Measurements from ENCODE around the gene ANKRA2.

The ANKRA2 gene

DNA sequence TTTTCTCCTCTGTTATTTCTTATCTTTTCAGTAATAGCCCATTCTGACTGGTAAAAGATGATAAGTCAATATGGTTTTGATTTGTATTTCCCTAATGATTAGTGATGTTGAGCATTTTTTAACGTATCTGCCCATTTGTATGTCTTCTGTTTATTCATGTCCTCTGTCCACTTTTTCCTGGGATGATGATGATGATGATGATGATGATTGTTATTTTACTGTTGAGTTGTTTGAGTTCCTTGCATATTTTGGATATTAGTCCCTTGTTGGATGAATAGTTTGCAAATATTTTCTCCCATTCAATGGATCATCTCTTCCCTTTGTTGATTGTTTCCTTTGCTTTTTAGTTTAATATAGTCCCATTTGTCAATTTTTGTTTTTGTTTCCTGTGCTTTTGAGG lies 27.1 kb upstream of the ANKRA2 start:
- H3K27me3 ChIP-seq (replicated peaks; ENCODE audit: control insufficient read depth, insufficient read depth, low read length, poor library complexity, severe bottlenecking): no peaks in the 10 kb centered on the region
- H3K27ac ChIP-seq (ENCODE audit: insufficient read depth, low read length, poor library complexity, severe bottlenecking): no peak overlapping the region
- H3K4me1 ChIP-seq (ENCODE audit: control insufficient read depth, insufficient read depth, low read length, poor library complexity, severe bottlenecking): no peaks in the 10 kb centered on the region
- H3K36me3 ChIP-seq (ENCODE audit: control insufficient read depth, insufficient read depth, low read length): no peaks in the 10 kb centered on the region
- H3K4me3 ChIP-seq (ENCODE audit: insufficient read depth, low read depth, low read length, poor library complexity, severe bottlenecking): no peak overlapping the region
- H3K9me3 ChIP-seq (ENCODE audit: control insufficient read depth, low read length): no peaks in the 10 kb centered on the region
- no peak for DNase-seq

- no peak for DNase-seq
- H3K36me3 ChIP-seq (ENCODE audit: control insufficient read depth, insufficient read depth, low read length): no peaks in the 10 kb centered on the region
- H3K4me1 ChIP-seq (ENCODE audit: control insufficient read depth, insufficient read depth, low read length, poor library complexity, severe bottlenecking): no peaks in the 10 kb centered on the region
- H3K27me3 ChIP-seq (replicated peaks; ENCODE audit: control insufficient read depth, insufficient read depth, low read length, poor library complexity, severe bottlenecking): no peaks in the 10 kb centered on the region
- H3K9me3 ChIP-seq (ENCODE audit: control insufficient read depth, low read length): no peaks in the 10 kb centered on the region
- no peak overlapping the region for H3K27ac ChIP-seq (ENCODE audit: insufficient read depth, low read length, poor library complexity, severe bottlenecking)
- H3K4me3 ChIP-seq (ENCODE audit: insufficient read depth, low read depth, low read length, poor library complexity, severe bottlenecking): no peak overlapping the region
Measured at GRCh38 chr5:73591698-73592501, 26.5 kb upstream of the ANKRA2 start.

GRCh38 chr5:73591102-73591695 lies 25.8 kb upstream of the ANKRA2 start:
- H3K36me3 ChIP-seq (ENCODE audit: control insufficient read depth, insufficient read depth, low read length): no peaks in the 10 kb centered on the region
- peak in 1 of 3 donors; percentile 24 for DNase-seq
- H3K4me3 ChIP-seq (ENCODE audit: insufficient read depth, low read depth, low read length, poor library complexity, severe bottlenecking): no peak overlapping the region
- no peaks in the 10 kb centered on the region for H3K27me3 ChIP-seq (replicated peaks; ENCODE audit: control insufficient read depth, insufficient read depth, low read length, poor library complexity, severe bottlenecking)
- no peaks in the 10 kb centered on the region for H3K9me3 ChIP-seq (ENCODE audit: control insufficient read depth, low read length)
- no peak overlapping the region for H3K27ac ChIP-seq (ENCODE audit: insufficient read depth, low read length, poor library complexity, severe bottlenecking)
- H3K4me1 ChIP-seq (ENCODE audit: control insufficient read depth, insufficient read depth, low read length, poor library complexity, severe bottlenecking): no peaks in the 10 kb centered on the region

DNA sequence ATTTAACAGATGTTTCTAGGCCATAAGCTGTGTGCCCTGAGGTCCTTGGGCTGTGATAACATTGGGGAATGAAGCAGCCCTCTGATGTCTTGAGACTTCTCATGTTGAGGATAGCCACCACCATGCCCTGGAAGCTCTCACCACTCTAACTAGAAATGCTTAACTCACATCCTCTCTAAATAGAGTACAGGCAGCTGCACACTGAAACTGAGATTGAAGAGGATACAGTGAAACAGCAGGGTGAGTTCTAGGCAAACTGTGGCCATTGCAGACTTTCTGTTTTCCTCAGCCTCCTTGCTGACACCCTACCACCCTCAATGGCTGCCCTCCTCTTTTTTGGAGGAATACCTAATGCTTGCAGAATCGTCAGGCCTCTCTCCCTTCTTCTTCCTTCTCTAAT lies 22.5 kb upstream of the ANKRA2 start:
- Histone ChIP-seq H3K27me3 (replicated peaks; ENCODE audit: control insufficient read depth, insufficient read depth, low read length, poor library complexity, severe bottlenecking) (no peaks in the 10 kb centered on the region), H3K36me3 (ENCODE audit: control insufficient read depth, insufficient read depth, low read length) (no peaks in the 10 kb centered on the region), H3K4me3 (ENCODE audit: insufficient read depth, low read depth, low read length, poor library complexity, severe bottlenecking) (no peak overlapping the region), H3K9me3 (ENCODE audit: control insufficient read depth, low read length) (no peaks in the 10 kb centered on the region), H3K27ac (ENCODE audit: insufficient read depth, low read length, poor library complexity, severe bottlenecking) (no peak overlapping the region), H3K4me1 (ENCODE audit: control insufficient read depth, insufficient read depth, low read length, poor library complexity, severe bottlenecking) (no peaks in the 10 kb centered on the region)
- DNase-seq: no peak

DNA sequence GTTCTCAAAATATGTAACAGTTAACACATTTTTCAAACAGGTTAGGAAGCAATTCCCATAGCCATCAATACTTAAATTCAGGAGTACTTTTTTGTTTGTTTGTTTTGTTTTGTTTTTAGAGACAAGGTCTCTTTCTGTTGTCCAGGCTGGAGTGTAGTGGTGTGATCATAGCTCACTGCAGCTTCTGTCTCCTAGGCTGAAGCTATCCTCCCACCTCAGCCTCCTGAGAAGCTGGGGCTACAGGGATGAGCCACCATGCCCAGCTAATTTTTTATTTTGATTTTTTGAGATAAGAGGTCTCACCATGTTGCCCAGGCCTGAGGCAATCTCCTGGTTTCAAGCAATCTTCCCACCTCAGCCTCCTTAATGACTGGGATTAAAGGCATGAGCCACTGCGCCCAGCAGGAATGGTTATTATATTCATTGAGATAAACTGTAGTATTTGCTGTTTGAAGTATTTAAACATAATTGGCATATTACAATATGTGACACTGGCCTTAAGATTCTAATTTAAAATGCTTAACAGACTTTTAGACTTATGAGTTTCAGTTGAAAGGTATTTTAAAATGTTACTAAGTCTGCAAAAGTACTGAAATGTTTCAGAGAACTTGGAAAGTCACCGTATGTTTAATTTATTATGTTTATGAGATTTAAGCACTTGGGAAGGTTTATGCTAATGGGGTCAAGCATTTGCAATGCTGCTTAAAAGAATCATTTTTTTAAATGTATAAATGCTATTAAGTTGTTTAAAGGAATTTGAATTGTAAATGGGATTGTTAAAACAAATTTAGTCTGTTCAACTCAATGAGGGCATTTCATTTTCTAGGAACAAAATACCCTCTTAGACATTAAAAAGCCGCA lies 17.1 kb upstream of the ANKRA2 start:
- DNase-seq: no peak
- Histone ChIP-seq H3K27ac (ENCODE audit: insufficient read depth, low read length, poor library complexity, severe bottlenecking) (no peak overlapping the region), H3K4me3 (ENCODE audit: insufficient read depth, low read depth, low read length, poor library complexity, severe bottlenecking) (no peak overlapping the region), H3K9me3 (ENCODE audit: control insufficient read depth, low read length) (no peaks in the 10 kb centered on the region), H3K4me1 (ENCODE audit: control insufficient read depth, insufficient read depth, low read length, poor library complexity, severe bottlenecking) (no peaks in the 10 kb centered on the region), H3K27me3 (replicated peaks; ENCODE audit: control insufficient read depth, insufficient read depth, low read length, poor library complexity, severe bottlenecking) (no peaks in the 10 kb centered on the region), H3K36me3 (ENCODE audit: control insufficient read depth, insufficient read depth, low read length) (peaks cover 21% of the 10 kb centered on the region)

DNA sequence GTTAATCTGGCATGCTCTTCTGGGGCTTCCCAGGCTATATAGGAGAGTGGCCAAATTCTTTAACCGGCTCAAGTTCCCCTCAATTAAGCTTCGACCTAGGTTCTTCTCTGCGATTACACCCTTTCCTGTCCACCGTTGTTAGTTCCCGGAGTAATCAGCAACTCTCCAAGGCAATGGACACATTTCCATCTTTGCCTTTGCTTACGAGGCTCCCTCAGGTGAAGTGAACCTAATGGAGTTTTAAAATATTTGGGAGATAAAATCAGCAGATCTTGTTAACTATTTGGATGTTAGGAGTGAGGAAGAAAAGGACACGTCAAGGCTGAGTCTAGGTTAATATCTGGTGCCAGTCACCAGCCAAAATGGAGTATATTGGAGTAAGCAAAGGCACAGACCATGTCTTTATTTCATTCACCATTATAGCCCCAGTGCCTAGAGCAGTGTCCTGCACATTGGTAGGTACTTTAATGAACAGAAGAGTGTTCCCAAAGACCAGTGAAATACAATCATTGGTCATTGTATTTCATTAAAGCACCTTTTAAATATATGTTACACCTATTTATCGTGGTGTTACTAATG lies 619 bp upstream of the ANKRA2 start:
- Histone ChIP-seq H3K36me3 (ENCODE audit: control insufficient read depth, insufficient read depth, low read length) (peaks cover 9% of the 10 kb centered on the region), H3K4me3 (ENCODE audit: insufficient read depth, low read depth, low read length, poor library complexity, severe bottlenecking) (peak overlapping the region; percentile 69), H3K9me3 (ENCODE audit: control insufficient read depth, low read length) (no peaks in the 10 kb centered on the region), H3K4me1 (ENCODE audit: control insufficient read depth, insufficient read depth, low read length, poor library complexity, severe bottlenecking) (peaks cover 13% of the 10 kb centered on the region), H3K27ac (ENCODE audit: insufficient read depth, low read length, poor library complexity, severe bottlenecking) (peak overlapping the region; percentile 93), H3K27me3 (replicated peaks; ENCODE audit: control insufficient read depth, insufficient read depth, low read length, poor library complexity, severe bottlenecking) (no peaks in the 10 kb centered on the region)
- no peak for DNase-seq

DNA sequence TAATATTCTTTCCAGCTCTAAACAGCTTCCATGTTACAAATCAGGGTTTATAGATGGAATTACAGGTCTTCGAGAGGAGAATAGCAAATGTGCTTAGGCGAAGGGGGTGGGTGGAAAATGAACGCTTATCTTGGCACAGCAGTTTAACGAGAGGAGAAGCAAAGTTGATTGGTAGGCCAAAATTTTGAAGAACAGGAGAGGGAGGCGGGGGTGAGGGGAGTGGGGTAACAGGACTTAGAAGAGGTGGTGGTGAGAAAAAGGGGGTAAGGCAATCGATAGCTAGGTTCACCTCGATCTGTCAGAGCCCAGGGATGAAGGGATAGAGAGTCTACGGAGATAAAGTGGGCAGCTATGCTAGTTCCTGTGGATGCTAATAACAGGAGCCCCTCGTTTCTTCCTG lies 764 bp downstream of the ANKRA2 start:
- Histone ChIP-seq H3K27ac (ENCODE audit: insufficient read depth, low read length, poor library complexity, severe bottlenecking) (peak overlapping the region; percentile 93), H3K4me3 (ENCODE audit: insufficient read depth, low read depth, low read length, poor library complexity, severe bottlenecking) (peak overlapping the region; percentile 69), H3K4me1 (ENCODE audit: control insufficient read depth, insufficient read depth, low read length, poor library complexity, severe bottlenecking) (peaks cover 13% of the 10 kb centered on the region), H3K36me3 (ENCODE audit: control insufficient read depth, insufficient read depth, low read length) (peaks cover 13% of the 10 kb centered on the region), H3K27me3 (replicated peaks; ENCODE audit: control insufficient read depth, insufficient read depth, low read length, poor library complexity, severe bottlenecking) (no peaks in the 10 kb centered on the region), H3K9me3 (ENCODE audit: control insufficient read depth, low read length) (no peaks in the 10 kb centered on the region)
- peak in 1 of 3 donors; percentile 0 for DNase-seq

DNA sequence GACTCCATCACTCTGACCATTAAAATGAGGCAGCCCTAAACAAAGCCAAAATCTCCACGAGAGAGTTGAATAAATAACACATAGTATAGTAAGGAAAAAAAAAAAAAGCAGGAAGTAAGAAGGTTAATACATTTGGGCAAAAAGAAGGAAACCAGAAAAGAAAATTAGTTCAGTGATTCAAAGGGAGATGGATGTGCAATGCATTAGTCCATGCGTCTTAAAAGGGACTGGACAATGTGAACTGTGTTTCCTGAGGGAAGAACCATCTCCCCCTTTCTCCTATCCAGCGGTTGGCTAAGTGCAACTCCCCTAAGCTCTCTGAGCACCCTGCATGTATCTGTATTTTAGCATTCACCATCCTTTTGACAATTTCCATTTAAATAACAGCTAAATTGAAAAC lies 1.4 kb downstream of the ANKRA2 start:
- Histone ChIP-seq H3K36me3 (ENCODE audit: control insufficient read depth, insufficient read depth, low read length) (peaks cover 13% of the 10 kb centered on the region), H3K27me3 (replicated peaks; ENCODE audit: control insufficient read depth, insufficient read depth, low read length, poor library complexity, severe bottlenecking) (no peaks in the 10 kb centered on the region), H3K4me3 (ENCODE audit: insufficient read depth, low read depth, low read length, poor library complexity, severe bottlenecking) (peak overlapping the region; percentile 69), H3K4me1 (ENCODE audit: control insufficient read depth, insufficient read depth, low read length, poor library complexity, severe bottlenecking) (peaks cover 13% of the 10 kb centered on the region), H3K9me3 (ENCODE audit: control insufficient read depth, low read length) (no peaks in the 10 kb centered on the region), H3K27ac (ENCODE audit: insufficient read depth, low read length, poor library complexity, severe bottlenecking) (peak overlapping the region; percentile 93)
- DNase-seq: no peak

GRCh38 chr5:73558950-73559349 lies 6.5 kb downstream of the ANKRA2 start:
- H3K27ac ChIP-seq (ENCODE audit: insufficient read depth, low read length, poor library complexity, severe bottlenecking): no peak overlapping the region
- peaks cover 3% of the 10 kb centered on the region for H3K4me1 ChIP-seq (ENCODE audit: control insufficient read depth, insufficient read depth, low read length, poor library complexity, severe bottlenecking)
- H3K27me3 ChIP-seq (replicated peaks; ENCODE audit: control insufficient read depth, insufficient read depth, low read length, poor library complexity, severe bottlenecking): no peaks in the 10 kb centered on the region
- no peak for DNase-seq
- H3K36me3 ChIP-seq (ENCODE audit: control insufficient read depth, insufficient read depth, low read length): peaks cover 49% of the 10 kb centered on the region
- no peaks in the 10 kb centered on the region for H3K9me3 ChIP-seq (ENCODE audit: control insufficient read depth, low read length)
- H3K4me3 ChIP-seq (ENCODE audit: insufficient read depth, low read depth, low read length, poor library complexity, severe bottlenecking): no peak overlapping the region
